MM.1S (cell line): ENCODE results near the gene ARHGAP26.

Experiments
- EZH2 ChIP-seq: fragments of 300-600 bp; sonication (generic); optimal IDR thresholded peaks from 2 replicates; pipeline ENCODE3; 2017; ENCODE audit warnings: low read depth, mild to moderate bottlenecking, antibody characterized with exemption, low read length, mixed read lengths
- TF ChIP-seq, protein P1 (sequence below): fragments of 300-600 bp; sonication (generic); IDR thresholded peaks from 2 replicates; pipeline ENCODE4 v1.5.1; 2016; ENCODE audit warnings: antibody characterized with exemption, low read length, mixed read lengths

GRCh38 chr5:142958944-142959682 is 188.9 kb downstream of the ARHGAP26 start:
- TF ChIP-seq, protein P1, sequence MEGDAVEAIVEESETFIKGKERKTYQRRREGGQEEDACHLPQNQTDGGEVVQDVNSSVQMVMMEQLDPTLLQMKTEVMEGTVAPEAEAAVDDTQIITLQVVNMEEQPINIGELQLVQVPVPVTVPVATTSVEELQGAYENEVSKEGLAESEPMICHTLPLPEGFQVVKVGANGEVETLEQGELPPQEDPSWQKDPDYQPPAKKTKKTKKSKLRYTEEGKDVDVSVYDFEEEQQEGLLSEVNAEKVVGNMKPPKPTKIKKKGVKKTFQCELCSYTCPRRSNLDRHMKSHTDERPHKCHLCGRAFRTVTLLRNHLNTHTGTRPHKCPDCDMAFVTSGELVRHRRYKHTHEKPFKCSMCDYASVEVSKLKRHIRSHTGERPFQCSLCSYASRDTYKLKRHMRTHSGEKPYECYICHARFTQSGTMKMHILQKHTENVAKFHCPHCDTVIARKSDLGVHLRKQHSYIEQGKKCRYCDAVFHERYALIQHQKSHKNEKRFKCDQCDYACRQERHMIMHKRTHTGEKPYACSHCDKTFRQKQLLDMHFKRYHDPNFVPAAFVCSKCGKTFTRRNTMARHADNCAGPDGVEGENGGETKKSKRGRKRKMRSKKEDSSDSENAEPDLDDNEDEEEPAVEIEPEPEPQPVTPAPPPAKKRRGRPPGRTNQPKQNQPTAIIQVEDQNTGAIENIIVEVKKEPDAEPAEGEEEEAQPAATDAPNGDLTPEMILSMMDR = no peak
- TF ChIP-seq EZH2 = no peak
